GM12878 (cell line): Measurements from ENCODE around the gene CIPC. TPM values are rescaled to one million over a fixed set of nuclear protein-coding genes. Genes with fewer than 3 reads are reported as not detected.

Experiments
- CUX1 ChIP-seq: IDR thresholded peaks from 2 replicates; pipeline ENCODE4 v1.6.1; 2012; ENCODE audit warnings: improper control_type of control experiment, low read depth, low read length; ENCODE audit not compliant: insufficient replicate concordance
- EZH2 ChIP-seq: IDR thresholded peaks from 2 replicates; pipeline ENCODE4 v1.6.1; 2012; ENCODE audit warnings: low read depth, mild to moderate bottlenecking, control low read depth, inconsistent platforms, low read length, borderline replicate concordance; ENCODE audit not compliant: control insufficient read depth
- FOXM1 ChIP-seq: IDR thresholded peaks from 2 replicates; pipeline ENCODE4 v1.6.1; 2012; ENCODE audit warnings: low read depth, mild to moderate bottlenecking, inconsistent platforms, low read length, moderate library complexity
- NFYA ChIP-seq: IDR thresholded peaks from 2 replicates; pipeline ENCODE4 v1.6.1; 2011; ENCODE audit warnings: low read depth, mild to moderate bottlenecking, low read length, improper control_type of control experiment, borderline replicate concordance
- SMC3 ChIP-seq: IDR thresholded peaks from 2 replicates; pipeline ENCODE4 v1.6.1; 2011; ENCODE audit warnings: low read length, improper control_type of control experiment, borderline replicate concordance
- TARDBP ChIP-seq: IDR thresholded peaks from 2 replicates; pipeline ENCODE4 v1.6.1; 2016; ENCODE audit warnings: borderline replicate concordance
- ZNF217 ChIP-seq: fragments of 450-650 bp; IDR thresholded peaks from 2 replicates; pipeline ENCODE4 v1.6.1; 2017; ENCODE audit warnings: antibody characterized with exemption, mild to moderate bottlenecking
- ZNF592 ChIP-seq: fragments of 450-650 bp; IDR thresholded peaks from 2 replicates; pipeline ENCODE4 v1.6.1; 2017; ENCODE audit warnings: mild to moderate bottlenecking, moderate library complexity
- polyA plus RNA-seq, 11 experiments: library from polyadenylated mRNA; depleted of rRNA in 4 of 11; unstranded in 6 of 11; stranded (reverse) in 5 of 11; fragments of >200 nt; fragmentation: Nextera tagmentation in 4 of 11; fragmentation: Illumina TruSeq in 1 of 11; extraction: Ambion mirVana in 4 of 11; extraction: Trizol in 1 of 11; gene quantifications; 1 replicate in 1 of 11; 2 replicates in 10 of 11; pipeline versions ENCODE4 v1.2.1 to v1.2.3, GENCODE V29; 2011 to 2016; ENCODE audit warnings: inconsistent platforms in 2 of 11, missing spikeins in 2 of 11, low read depth in 1 of 11
- total RNA-seq, 4 experiments: library from RNA; depleted of rRNA in 3 of 4; stranded (reverse); fragments of >200 nt in 3 of 4; fragmentation: Illumina TruSeq in 1 of 4; extraction: Trizol in 1 of 4; gene quantifications; 2 replicates each; pipeline versions ENCODE4 v1.2.1 to v1.2.3, GENCODE V29; 2013 to 2021
- TF ChIP-seq, protein P1 (sequence below): IDR thresholded peaks from 2 replicates; pipeline ENCODE4 v1.6.1; 2012; ENCODE audit warnings: mild to moderate bottlenecking, low read depth, low read length
- TF ChIP-seq, protein P2 (sequence below): fragments of 450-650 bp; IDR thresholded peaks from 2 replicates; pipeline ENCODE4 v1.6.1; 2016; ENCODE audit warnings: mild to moderate bottlenecking, moderate library complexity, borderline replicate concordance

The CIPC gene
- total and polyA plus RNA-seq, 10 of the 15 experiments (the other 5 are each of a cell fraction or from before 2014, with no cell fraction given), result 5.6 to 29.5 (median 16.5) TPM

DNA sequence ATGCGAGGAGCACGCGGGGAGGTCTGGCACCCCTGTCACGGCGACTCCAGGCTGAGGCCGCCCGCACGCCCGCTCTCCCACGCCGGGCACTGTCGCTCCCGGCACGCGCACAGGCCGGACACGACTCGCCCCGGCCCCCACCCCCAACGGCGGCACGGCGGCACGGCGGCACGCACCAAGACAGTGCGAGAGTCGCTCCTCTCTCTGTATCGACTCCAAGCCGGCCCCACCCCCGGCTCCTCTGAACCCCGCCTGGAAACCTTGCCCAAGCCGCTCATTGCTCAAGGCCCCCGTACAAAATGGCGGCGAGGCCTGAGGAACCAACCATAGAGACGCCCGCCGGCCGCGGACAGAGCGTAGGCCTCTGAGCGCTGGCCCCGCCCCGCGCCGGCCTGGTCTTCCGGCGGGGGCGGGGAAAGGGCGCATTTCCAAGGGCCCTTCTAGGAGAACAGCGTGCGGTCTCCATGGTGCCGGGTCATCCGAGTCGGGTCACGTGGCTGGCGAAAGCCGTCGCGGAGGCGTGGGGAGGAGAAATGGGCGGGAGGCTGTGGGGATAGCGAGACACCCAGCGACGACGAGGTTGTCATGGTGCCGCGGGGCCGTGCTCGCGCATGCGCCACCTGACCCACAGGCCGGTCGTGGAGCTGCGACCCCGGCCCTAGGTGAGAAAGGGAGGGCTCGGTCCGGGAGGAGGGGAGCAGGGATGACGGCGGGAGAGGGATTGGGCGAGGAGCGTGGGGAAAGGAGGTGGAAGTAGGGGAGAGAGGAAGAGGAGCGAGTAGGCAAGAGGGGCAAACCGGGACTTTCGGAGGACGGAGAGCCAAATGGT lies at the start of gene CIPC (continued):
- no peak; the same call in 1 of the 2 replicates for TF ChIP-seq SMC3
- TF ChIP-seq CUX1, result peak; percentile 23
- TF ChIP-seq ZNF217, result peak; percentile 16; the same call in 1 of the 2 replicates
- no peak for TF ChIP-seq NFYA
- TF ChIP-seq ZNF592, result 0 out of 2 replicates have a peak, but pooled peaks have one; percentile 55
- TF ChIP-seq, protein P1, sequence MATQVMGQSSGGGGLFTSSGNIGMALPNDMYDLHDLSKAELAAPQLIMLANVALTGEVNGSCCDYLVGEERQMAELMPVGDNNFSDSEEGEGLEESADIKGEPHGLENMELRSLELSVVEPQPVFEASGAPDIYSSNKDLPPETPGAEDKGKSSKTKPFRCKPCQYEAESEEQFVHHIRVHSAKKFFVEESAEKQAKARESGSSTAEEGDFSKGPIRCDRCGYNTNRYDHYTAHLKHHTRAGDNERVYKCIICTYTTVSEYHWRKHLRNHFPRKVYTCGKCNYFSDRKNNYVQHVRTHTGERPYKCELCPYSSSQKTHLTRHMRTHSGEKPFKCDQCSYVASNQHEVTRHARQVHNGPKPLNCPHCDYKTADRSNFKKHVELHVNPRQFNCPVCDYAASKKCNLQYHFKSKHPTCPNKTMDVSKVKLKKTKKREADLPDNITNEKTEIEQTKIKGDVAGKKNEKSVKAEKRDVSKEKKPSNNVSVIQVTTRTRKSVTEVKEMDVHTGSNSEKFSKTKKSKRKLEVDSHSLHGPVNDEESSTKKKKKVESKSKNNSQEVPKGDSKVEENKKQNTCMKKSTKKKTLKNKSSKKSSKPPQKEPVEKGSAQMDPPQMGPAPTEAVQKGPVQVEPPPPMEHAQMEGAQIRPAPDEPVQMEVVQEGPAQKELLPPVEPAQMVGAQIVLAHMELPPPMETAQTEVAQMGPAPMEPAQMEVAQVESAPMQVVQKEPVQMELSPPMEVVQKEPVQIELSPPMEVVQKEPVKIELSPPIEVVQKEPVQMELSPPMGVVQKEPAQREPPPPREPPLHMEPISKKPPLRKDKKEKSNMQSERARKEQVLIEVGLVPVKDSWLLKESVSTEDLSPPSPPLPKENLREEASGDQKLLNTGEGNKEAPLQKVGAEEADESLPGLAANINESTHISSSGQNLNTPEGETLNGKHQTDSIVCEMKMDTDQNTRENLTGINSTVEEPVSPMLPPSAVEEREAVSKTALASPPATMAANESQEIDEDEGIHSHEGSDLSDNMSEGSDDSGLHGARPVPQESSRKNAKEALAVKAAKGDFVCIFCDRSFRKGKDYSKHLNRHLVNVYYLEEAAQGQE, result no peak
- TF ChIP-seq, protein P2, sequence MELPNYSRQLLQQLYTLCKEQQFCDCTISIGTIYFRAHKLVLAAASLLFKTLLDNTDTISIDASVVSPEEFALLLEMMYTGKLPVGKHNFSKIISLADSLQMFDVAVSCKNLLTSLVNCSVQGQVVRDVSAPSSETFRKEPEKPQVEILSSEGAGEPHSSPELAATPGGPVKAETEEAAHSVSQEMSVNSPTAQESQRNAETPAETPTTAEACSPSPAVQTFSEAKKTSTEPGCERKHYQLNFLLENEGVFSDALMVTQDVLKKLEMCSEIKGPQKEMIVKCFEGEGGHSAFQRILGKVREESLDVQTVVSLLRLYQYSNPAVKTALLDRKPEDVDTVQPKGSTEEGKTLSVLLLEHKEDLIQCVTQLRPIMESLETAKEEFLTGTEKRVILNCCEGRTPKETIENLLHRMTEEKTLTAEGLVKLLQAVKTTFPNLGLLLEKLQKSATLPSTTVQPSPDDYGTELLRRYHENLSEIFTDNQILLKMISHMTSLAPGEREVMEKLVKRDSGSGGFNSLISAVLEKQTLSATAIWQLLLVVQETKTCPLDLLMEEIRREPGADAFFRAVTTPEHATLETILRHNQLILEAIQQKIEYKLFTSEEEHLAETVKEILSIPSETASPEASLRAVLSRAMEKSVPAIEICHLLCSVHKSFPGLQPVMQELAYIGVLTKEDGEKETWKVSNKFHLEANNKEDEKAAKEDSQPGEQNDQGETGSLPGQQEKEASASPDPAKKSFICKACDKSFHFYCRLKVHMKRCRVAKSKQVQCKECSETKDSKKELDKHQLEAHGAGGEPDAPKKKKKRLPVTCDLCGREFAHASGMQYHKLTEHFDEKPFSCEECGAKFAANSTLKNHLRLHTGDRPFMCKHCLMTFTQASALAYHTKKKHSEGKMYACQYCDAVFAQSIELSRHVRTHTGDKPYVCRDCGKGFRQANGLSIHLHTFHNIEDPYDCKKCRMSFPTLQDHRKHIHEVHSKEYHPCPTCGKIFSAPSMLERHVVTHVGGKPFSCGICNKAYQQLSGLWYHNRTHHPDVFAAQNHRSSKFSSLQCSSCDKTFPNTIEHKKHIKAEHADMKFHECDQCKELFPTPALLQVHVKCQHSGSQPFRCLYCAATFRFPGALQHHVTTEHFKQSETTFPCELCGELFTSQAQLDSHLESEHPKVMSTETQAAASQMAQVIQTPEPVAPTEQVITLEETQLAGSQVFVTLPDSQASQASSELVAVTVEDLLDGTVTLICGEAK, result peak; percentile 84; the same call in 1 of the 2 replicates
- no peak for TF ChIP-seq EZH2
- peak; percentile 76; the same call in 1 of the 2 replicates for TF ChIP-seq TARDBP
- TF ChIP-seq FOXM1, result no peak
